Measurements from ENCODE around the gene SULT2B1. TPM values are rescaled to one million over a fixed set of nuclear protein-coding genes. Genes with fewer than 3 reads are reported as not detected.

The SULT2B1 gene
- total RNA-seq, 1 donor from 2014 or later = 0.29 TPM

- intact Hi-C loops (cut with micrococcal nuclease) = loop anchor here (1.0 to 10.0 kb wide), 2 partner anchors 14 to 1379 kb away; partner anchors contain the start of genes CCDC9, RPL18 and SPHK2
Measured at GRCh38 chr19:48633148-48634035, 81.4 kb downstream of the SULT2B1 start.

GRCh38 chr19:48634036-48634342 lies 82.0 kb downstream of the SULT2B1 start:
- intact Hi-C loops (cut with micrococcal nuclease) = loop anchor here (1.0 to 10.0 kb wide), 2 partner anchors 15 to 1379 kb away; partner anchors contain the start of genes CCDC9, RPL18 and SPHK2

- intact Hi-C loops (cut with micrococcal nuclease) = loop anchor here (1.0 to 10.0 kb wide), 5 partner anchors 15 to 1380 kb away; partner anchors contain the start of genes C19orf73, CCDC9, NUCB1 and PPFIA3
Measured at GRCh38 chr19:48634424-48635262, 82.7 kb downstream of the SULT2B1 start.

GRCh38 chr19:48635263-48635965 lies 83.4 kb downstream of the SULT2B1 start:
- intact Hi-C loops (cut with micrococcal nuclease) = loop anchor here (5.0 to 10.0 kb wide), 4 partner anchors 267 to 1381 kb away; partner anchors contain the start of genes C19orf73, CCDC9, NUCB1 and PPFIA3

- intact Hi-C loops (cut with micrococcal nuclease) = loop anchor here (2.0 to 10.0 kb wide), 5 partner anchors 266 to 1381 kb away; partner anchors contain the start of genes C19orf73, CCDC9, NUCB1 and PPFIA3
Measured at GRCh38 chr19:48635966-48636858, 84.2 kb downstream of the SULT2B1 start.

- intact Hi-C loops (cut with micrococcal nuclease) = loop anchor here (1.0 to 10.0 kb wide), 11 partner anchors 13 to 1382 kb away; partner anchors contain the start of genes C19orf73, CCDC9, CYTH2 and GYS1
Measured at GRCh38 chr19:48636859-48637448, 85.0 kb downstream of the SULT2B1 start, which contains the start of gene DBP. Gene DBP (minus strand): TSS chr19:48637379. CDS start chr19:48636994, 385 bp downstream.

GRCh38 chr19:48637449-48637947 lies 85.5 kb downstream of the SULT2B1 start:
- intact Hi-C loops (cut with micrococcal nuclease) = loop anchor here (1.0 to 10.0 kb wide), 11 partner anchors 13 to 1383 kb away; partner anchors contain the start of genes C19orf73, CCDC9, CYTH2 and GYS1

- intact Hi-C loops (cut with micrococcal nuclease) = loop anchor here (1.0 to 10.0 kb wide), 13 partner anchors 8 to 1383 kb away; partner anchors contain the start of genes C19orf73, CA11, CCDC9 and CYTH2
Measured at GRCh38 chr19:48637948-48638830, 86.2 kb downstream of the SULT2B1 start.

GRCh38 chr19:48638831-48639381 lies 86.9 kb downstream of the SULT2B1 start:
- intact Hi-C loops (cut with micrococcal nuclease) = loop anchor here (1.0 to 10.0 kb wide), 6 partner anchors 7 to 1384 kb away; partner anchors contain the start of genes C19orf73, CA11, CCDC9 and NUCB1

GRCh38 chr19:48639483-48640375 lies 87.8 kb downstream of the SULT2B1 start:
- intact Hi-C loops (cut with micrococcal nuclease) = loop anchor here (5.0 to 10.0 kb wide), 4 partner anchors 263 to 1385 kb away; partner anchors contain the start of genes C19orf73, CCDC9, NUCB1 and PPFIA3

- intact Hi-C loops (cut with micrococcal nuclease) = no loop called here
Measured at GRCh38 chr19:48641850-48642249, 89.9 kb downstream of the SULT2B1 start.

GRCh38 chr19:48642862-48643261 lies 90.9 kb downstream of the SULT2B1 start:
- intact Hi-C loops (cut with micrococcal nuclease) = no loop called here

- intact Hi-C loops (cut with micrococcal nuclease) = loop anchor here (1.0 kb wide), 1 partner anchor 228 kb away; the partner anchor contains the start of gene PPP1R15A
Measured at GRCh38 chr19:48644355-48644754, 92.4 kb downstream of the SULT2B1 start.

GRCh38 chr19:48644839-48645619 lies 93.1 kb downstream of the SULT2B1 start:
- intact Hi-C loops (cut with micrococcal nuclease) = loop anchor here (1.0 to 5.0 kb wide), 3 partner anchors 227 to 807 kb away; partner anchors contain the start of genes ALDH16A1, PIH1D1 and PPP1R15A

- intact Hi-C loops (cut with micrococcal nuclease) = loop anchor here (5.0 kb wide), 2 partner anchors 327 to 807 kb away; partner anchors contain the start of genes ALDH16A1 and PIH1D1
Measured at GRCh38 chr19:48645620-48646000, 93.6 kb downstream of the SULT2B1 start.

Data from T-helper 1 cell treated with Interleukin-12 subunit alpha and Interleukin-12 subunit beta and Interleukin-4 antibody, amounts not matched to agents 30 ng/mL and 1 ng/mL, for 36 hours (primary cell).